HG03342 (cell line): ENCODE results near the gene DOC2B.

Experiments used
- ATAC-seq: cut with Tn5 transposase; IDR thresholded peaks from one replicate; pipeline ENCODE4 v1.9.1; 2021; ENCODE audit warnings: mild to moderate bottlenecking, moderate library complexity; ENCODE audit not compliant: unreplicated experiment

The DOC2B gene

GRCh38 chr17:164303-165235, 16.9 kb downstream of the DOC2B start:
- ATAC-seq, result no peak

- ATAC-seq, result no peak
Observed at GRCh38 chr17:163514-164098, 17.8 kb downstream of the DOC2B start.

DNA sequence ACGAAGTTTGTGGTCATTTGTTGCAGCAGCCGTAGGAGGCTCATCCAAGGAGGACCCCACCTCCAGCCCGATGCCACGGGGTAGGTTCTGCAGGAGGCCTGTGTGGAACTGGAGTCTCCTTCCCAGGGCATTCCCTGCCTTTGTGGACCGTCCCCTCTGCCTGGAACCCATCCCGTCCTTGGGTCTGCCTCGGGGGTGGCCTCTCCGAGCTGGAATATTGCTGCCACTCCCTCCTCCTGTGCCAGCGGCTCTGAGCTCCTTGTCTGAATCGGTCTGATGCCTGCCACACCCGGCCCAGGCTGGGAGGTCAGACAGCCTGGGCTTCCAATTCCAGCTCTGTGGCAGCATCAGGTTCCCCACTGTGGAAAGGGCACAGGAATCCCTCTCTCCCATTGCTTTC, 18.8 kb downstream of the DOC2B start:
- no peak for ATAC-seq

GRCh38 chr17:161481-161880, 20.0 kb downstream of the DOC2B start:
- ATAC-seq, result no peak

- no peak for ATAC-seq
Observed at GRCh38 chr17:160336-160735, 21.1 kb downstream of the DOC2B start.

- no peak for ATAC-seq
Observed at GRCh38 chr17:159609-160008, 21.8 kb downstream of the DOC2B start.

DNA sequence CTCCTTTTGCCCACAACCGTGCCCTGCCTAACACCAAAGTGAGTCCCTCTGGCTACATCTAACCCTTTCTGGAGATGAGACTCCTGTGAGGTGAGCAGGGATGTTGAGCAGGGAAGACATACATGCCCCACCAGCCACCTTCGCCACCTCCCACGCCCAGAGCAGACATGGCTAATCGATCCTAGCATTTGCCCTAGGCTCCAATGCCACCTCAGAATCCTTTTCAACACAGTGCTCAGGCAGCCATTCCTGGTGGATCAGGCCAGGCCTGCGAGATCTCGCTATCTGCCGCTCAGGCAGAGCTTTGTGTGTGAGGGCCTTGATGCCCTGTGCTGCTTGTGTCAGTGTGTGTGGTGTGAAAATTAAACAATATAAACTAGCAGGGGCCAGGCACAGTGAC, 23.1 kb downstream of the DOC2B start:
- ATAC-seq, result no peak

DNA sequence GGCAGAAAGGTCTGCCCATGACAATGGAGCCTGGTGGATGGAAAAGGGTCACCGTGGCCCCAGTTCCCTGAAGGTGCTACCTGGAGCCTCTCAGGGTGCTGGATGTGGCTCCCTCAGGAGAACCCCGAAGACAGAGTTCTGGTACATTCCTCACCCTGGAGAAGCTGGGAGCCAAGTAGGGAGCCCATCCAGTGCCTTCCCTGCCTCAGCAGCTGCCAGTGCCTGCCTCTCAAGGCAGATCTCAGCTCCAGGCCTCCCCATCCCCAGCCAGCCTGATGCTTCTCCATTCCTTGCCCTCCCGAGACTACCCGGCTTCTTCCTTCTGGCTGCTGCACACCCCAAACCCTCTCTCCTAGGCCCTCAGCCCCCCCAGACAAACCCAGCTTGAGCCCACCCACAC, 23.5 kb downstream of the DOC2B start:
- ATAC-seq, result no peak

- ATAC-seq, result no peak
Observed at GRCh38 chr17:156946-157345, 24.5 kb downstream of the DOC2B start.

GRCh38 chr17:156094-156621, 25.3 kb downstream of the DOC2B start:
- no peak for ATAC-seq

GRCh38 chr17:155576-155975, 25.9 kb downstream of the DOC2B start:
- ATAC-seq, result no peak

- no peak for ATAC-seq
Observed at GRCh38 chr17:153851-154250, 27.6 kb downstream of the DOC2B start.

DNA sequence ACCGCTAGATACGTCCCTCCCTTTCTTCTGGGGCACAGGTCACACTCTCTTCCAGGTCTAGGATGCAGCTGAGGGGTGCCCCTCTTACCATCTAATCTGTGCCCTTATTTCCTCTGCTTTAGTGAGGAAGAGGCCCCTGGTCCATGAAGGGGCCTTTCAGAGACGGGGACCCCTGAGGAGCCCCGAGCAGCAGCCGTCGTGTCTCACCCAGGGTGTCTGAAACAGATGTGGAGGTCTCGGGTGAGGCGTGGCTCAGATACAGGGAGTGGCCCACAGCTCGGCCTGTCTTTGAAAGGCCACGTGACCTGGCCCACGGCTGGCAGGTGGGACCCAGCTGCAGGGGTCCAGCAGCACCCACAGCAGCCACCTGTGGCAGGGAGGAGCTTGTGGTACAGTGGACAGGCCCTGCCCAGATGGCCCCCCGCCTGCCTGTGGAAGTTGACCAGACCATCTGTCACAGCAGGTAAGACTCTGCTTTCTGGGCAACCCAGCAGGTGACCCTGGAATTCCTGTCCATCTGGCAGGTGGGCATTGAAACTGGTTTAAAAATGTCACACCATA, 28.5 kb downstream of the DOC2B start:
- no peak for ATAC-seq

GRCh38 chr17:151886-152859, 29.3 kb downstream of the DOC2B start:
- ATAC-seq, result no peak

DNA sequence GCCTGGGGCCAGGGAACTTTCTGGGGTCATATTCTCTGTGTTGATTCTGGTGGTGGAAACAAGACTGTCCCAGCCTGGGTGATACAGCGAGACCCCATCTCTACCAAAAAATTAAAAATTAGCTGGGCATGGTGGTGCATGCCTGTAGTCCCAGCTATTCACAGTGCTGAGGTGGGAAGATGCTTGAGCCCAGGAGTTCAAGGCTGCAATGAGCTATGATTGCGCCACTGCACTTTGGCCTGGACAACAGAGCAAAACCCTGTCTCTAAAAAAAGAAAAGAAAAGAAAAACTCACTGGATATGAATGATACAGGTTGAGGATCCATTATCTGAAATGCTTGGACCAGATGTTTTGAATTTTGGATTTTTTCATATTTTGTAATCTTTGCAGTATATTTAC, 30.4 kb downstream of the DOC2B start:
- ATAC-seq, result no peak

DNA sequence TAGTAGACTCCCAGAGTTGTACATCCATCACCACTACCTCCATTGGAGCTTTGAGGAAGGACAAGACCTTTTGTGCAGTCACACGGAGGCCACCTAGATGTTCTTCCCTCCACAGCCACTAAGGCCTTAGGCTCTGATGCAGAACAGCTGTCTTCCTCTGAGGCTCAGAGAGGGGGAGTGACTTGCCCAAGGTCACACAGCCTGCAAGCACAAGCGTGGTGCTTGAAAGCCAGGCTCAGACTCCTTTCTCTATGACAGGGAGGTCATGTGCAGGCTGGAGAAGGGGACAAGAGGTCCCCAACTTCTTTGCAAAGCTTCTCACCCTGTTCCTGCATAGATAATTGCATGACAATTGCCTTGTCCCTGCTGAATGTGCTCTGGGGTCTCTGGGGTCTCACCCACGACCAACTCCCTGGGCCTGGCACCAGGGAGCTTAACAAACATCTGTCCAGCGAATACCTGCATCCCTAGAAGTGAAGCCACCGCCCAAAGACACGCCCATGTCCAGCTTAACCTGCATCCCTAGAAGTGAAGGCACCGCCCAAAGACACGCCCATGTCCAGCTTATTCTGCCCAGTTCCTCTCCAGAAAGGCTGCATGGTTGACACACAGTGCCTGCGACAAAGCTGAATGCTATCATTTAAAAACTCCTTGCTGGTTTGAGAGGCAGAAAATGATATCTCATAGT, 31.4 kb downstream of the DOC2B start:
- ATAC-seq, result no peak

- ATAC-seq, result no peak
Observed at GRCh38 chr17:149231-149630, 32.2 kb downstream of the DOC2B start.

DNA sequence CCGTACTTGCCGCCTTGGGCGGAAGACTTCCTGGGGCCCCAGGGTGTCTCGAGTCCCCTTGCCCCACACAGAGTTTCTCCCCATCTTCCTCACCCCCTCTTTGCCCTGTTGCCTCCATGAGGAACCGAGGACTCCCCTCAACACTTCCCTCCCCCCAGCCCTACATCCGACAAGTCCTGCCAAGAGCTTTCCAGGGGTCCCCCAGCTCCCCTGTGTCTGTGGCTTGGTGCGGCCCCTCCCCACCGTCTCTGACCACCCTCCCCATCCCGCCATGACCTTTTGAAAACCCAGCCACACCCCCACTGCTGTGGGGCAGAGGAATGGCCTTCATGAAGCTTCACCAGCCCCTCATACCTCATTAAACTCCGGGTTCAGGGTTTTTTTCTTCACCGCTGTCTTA, 32.7 kb downstream of the DOC2B start:
- no peak for ATAC-seq

- ATAC-seq, result no peak
Observed at GRCh38 chr17:147796-148740, 33.4 kb downstream of the DOC2B start.
